Fibroblast of lung (primary cell): ENCODE data around the gene CYP26C1.
"Not testable (repeated sequence)": the region's sequence is repeated elsewhere in the genome, so short reads cannot be mapped to it uniquely, and the experiment has no call there.

Experiments
- CTCF ChIP-seq, 2 donors: IDR thresholded peaks in 1 of 2; conservative IDR thresholded peaks in 1 of 2; 1 replicate in 1 of 2; 2 replicates in 1 of 2; pipeline ENCODE4 v1.5.1; 2011 to 2012; ENCODE audit warnings: low read length in 2 of 2, control low read depth in 1 of 2, inconsistent platforms in 1 of 2, low read depth in 1 of 2, mild to moderate bottlenecking in 1 of 2
- EZH2 ChIP-seq: IDR thresholded peaks from 2 replicates; pipeline ENCODE4 v1.5.1; 2012; ENCODE audit warnings: low read length, control low read depth, mild to moderate bottlenecking; ENCODE audit errors: missing control alignments

- TF ChIP-seq CTCF (conservative IDR thresholded peaks at IDR 0.05 in 1 of 2, IDR thresholded peaks at IDR 0.05 in 1 of 2; ENCODE audit: low read depth in 1 of 2, low read length in 2 of 2); EZH2: not testable (repeated sequence)
These were observed 40.5 kb downstream of the CYP26C1 start for GRCh38 chr10:93101148-93101547.
